Vagina (tissue), 2 donors: ENCODE results near the gene STX3. TPM values are rescaled to one million over a fixed set of nuclear protein-coding genes. Genes with fewer than 3 reads are reported as not detected.

Source experiments
- DNase-seq, 2 donors: peaks; one replicate each; pipeline ENCODE4 v3.0.0-alpha.2; 2017; ENCODE audit errors: extremely low spot score in 2 of 2
- H3K27ac ChIP-seq: fragments of 200-600 bp; sonication (generic); one replicate; pipeline ENCODE4 v1.5.1; 2019
- H3K27me3 ChIP-seq: fragments of 200-600 bp; sonication (generic); one replicate; pipeline ENCODE4 v1.5.1; 2019
- H3K36me3 ChIP-seq, 2 donors: fragments of 200-600 bp; sonication (generic); one replicate each; pipeline ENCODE4 v1.5.1; 2017 to 2019
- H3K4me1 ChIP-seq: fragments of 200-600 bp; sonication (generic); one replicate; pipeline ENCODE4 v1.5.1; 2019
- H3K4me3 ChIP-seq, 2 donors: fragments of 200-600 bp; sonication (generic); 1 replicate in 1 of 2; 2 replicates in 1 of 2; pipeline ENCODE4 v1.5.1; 2016 to 2019
- H3K9me3 ChIP-seq: fragments of 200-600 bp; sonication (generic); one replicate; pipeline ENCODE4 v1.5.1; 2019
- CTCF ChIP-seq, 3 experiments: fragments of 450-650 bp in 2 of 3; fragments of 200-600 bp in 1 of 3; sonication (generic) in 1 of 3; IDR thresholded peaks; one replicate each; pipeline ENCODE4 v1.5.1; 2017 to 2019; ENCODE audit warnings: antibody characterized with exemption in 3 of 3, mild to moderate bottlenecking in 2 of 3, moderate library complexity in 2 of 3
- POLR2A ChIP-seq, 2 donors: fragments of 450-650 bp; IDR thresholded peaks; one replicate each; pipeline ENCODE4 v1.6.1; 2017; ENCODE audit warnings: antibody characterized with exemption in 2 of 2, mild to moderate bottlenecking in 2 of 2, moderate library complexity in 2 of 2
- POLR2AphosphoS5 ChIP-seq, 2 donors: sonication (generic); formaldehyde crosslinking; IDR thresholded peaks; one replicate each; pipeline ENCODE4 v1.9.0; 2017; ENCODE audit warnings: antibody characterized with exemption in 2 of 2, mild to moderate bottlenecking in 2 of 2, low read depth in 1 of 2; ENCODE audit not compliant: insufficient read depth in 1 of 2
- intact Hi-C: fragments of 100-400 bp; cut with DNase I; formaldehyde crosslinking; loops from one replicate; pipeline ENCODE4 v1.15.1; 2023
- total RNA-seq: library from RNA; depleted of rRNA; stranded (reverse); fragments of >200 nt; gene quantifications from one replicate; pipeline ENCODE4 v1.2.3, GENCODE V29; 2016

The STX3 gene
- total RNA-seq, 1 donor from 2014 or later = 39.8 TPM

- H3K27ac ChIP-seq = no peak overlapping the region
- H3K4me3 ChIP-seq = no peak overlapping the region
- intact Hi-C loops = no loop called here
- H3K9me3 ChIP-seq = no peaks in the 10 kb centered on the region
- no peaks in the 10 kb centered on the region for H3K36me3 ChIP-seq
- no peaks in the 10 kb centered on the region for H3K4me1 ChIP-seq
- no peak for DNase-seq
- no peak for TF ChIP-seq POLR2A (IDR thresholded peaks at IDR 0.05)
- no peak for TF ChIP-seq CTCF (IDR thresholded peaks at IDR 0.05)
- TF ChIP-seq POLR2AphosphoS5 (IDR thresholded peaks at IDR 0.05; ENCODE audit: insufficient read depth in 1 of 2, low read depth in 1 of 2) = no peak
- no peaks in the 10 kb centered on the region for H3K27me3 ChIP-seq
These were observed 99.7 kb downstream of the STX3 start for GRCh38 chr11:59854871-59855270.

Other genes with a start within 250 kb of the STX3 start
- not detected for gene OR4D9, start 243.8 kb upstream of the STX3 start, total RNA-seq
- 40.5 TPM for gene OSBP, start 139.6 kb upstream of the STX3 start, total RNA-seq
- 14.5 TPM for gene PATL1, start 86.3 kb upstream of the STX3 start, total RNA-seq
- gene OR10V1, start 41.5 kb upstream of the STX3 start, total RNA-seq = not detected
- gene MRPL16, start 55.4 kb downstream of the STX3 start, total RNA-seq = 38.3 TPM
- not detected for gene CBLIF, start 90.1 kb downstream of the STX3 start, total RNA-seq
- gene TCN1, start 111.1 kb downstream of the STX3 start, total RNA-seq = 8.1 TPM
- gene OOSP3, start 123.4 kb downstream of the STX3 start, total RNA-seq = not detected
- not detected for gene OOSP1, start 183.1 kb downstream of the STX3 start, total RNA-seq
- gene OOSP4A, start 208.7 kb downstream of the STX3 start, total RNA-seq = not detected